Measurements from ENCODE around the gene E2F4.

E2F4 gene

GRCh38 chr16:67208154-67208896 is 16.4 kb downstream of the E2F4 start:
- no peak for DNase-seq (ENCODE audit: low read depth)

GRCh38 chr16:67209565-67209964 is 17.6 kb downstream of the E2F4 start:
- no peak for DNase-seq (ENCODE audit: low read depth)

GRCh38 chr16:67210069-67210937 is 18.3 kb downstream of the E2F4 start:
- no peak for DNase-seq (ENCODE audit: low read depth)

GRCh38 chr16:67211674-67212073 is 19.7 kb downstream of the E2F4 start:
- no peak for DNase-seq (ENCODE audit: low read depth)

- DNase-seq (ENCODE audit: low read depth), result no peak
Observed at GRCh38 chr16:67212766-67213165, 20.8 kb downstream of the E2F4 start.

- DNase-seq (ENCODE audit: low read depth), result no peak
Observed at GRCh38 chr16:67213197-67214019, 21.5 kb downstream of the E2F4 start.

GRCh38 chr16:67215706-67216105 is 23.8 kb downstream of the E2F4 start:
- DNase-seq (ENCODE audit: low read depth), result no peak

GRCh38 chr16:67216612-67217490 is 24.9 kb downstream of the E2F4 start:
- no peak for DNase-seq (ENCODE audit: low read depth)

- no peak for DNase-seq (ENCODE audit: low read depth)
Observed at GRCh38 chr16:67223992-67224391, 32.0 kb downstream of the E2F4 start.

- DNase-seq (ENCODE audit: low read depth), result no peak
Observed at GRCh38 chr16:67226295-67226803, 34.4 kb downstream of the E2F4 start.

GRCh38 chr16:67226804-67227566 is 35.0 kb downstream of the E2F4 start, which contains the start of gene TMEM208:
TSS of gene TMEM208 (plus strand) at chr16:67227130. CDS start at chr16:67227219, 89 bp downstream.
- peak; percentile 98 for DNase-seq (ENCODE audit: low read depth)

- DNase-seq (ENCODE audit: low read depth), result no peak
Observed at GRCh38 chr16:67227567-67227921, 35.6 kb downstream of the E2F4 start.

- DNase-seq (ENCODE audit: low read depth), result no peak
Observed at GRCh38 chr16:67228034-67228785, 36.3 kb downstream of the E2F4 start.

- DNase-seq (ENCODE audit: low read depth), result no peak
Observed at GRCh38 chr16:67228905-67229304, 37.0 kb downstream of the E2F4 start.

GRCh38 chr16:67229906-67230808 is 38.2 kb downstream of the E2F4 start:
- no peak for DNase-seq (ENCODE audit: low read depth)

- DNase-seq (ENCODE audit: low read depth), result no peak
Observed at GRCh38 chr16:67230809-67231660, 39.1 kb downstream of the E2F4 start.

GRCh38 chr16:67233596-67233995 is 41.6 kb downstream of the E2F4 start:
- no peak for DNase-seq (ENCODE audit: low read depth)

- DNase-seq (ENCODE audit: low read depth), result no peak
Observed at GRCh38 chr16:67234180-67234597, 42.2 kb downstream of the E2F4 start.

All from fibroblast of gingiva (primary cell).